Measurements from ENCODE around the gene PPT1.

DNA sequence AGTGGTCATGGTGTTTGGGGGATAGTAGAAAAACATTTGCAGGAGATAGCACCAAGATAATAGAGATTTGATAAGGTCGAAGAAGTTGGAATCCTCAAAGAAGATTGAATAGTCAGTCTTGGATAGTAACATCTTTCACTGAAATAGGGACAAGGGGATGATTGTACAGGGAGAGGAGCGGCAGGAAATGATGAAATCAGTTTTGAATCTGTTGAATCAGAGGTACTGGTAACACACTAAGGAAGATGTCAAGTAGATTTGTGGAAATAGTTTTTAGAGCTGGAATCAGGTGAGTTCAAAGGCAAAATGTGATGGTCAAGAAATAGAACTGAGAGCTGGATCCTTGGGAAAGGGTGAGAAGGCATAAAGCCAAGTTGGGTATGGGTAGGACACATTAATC, 30.0 kb downstream of the PPT1 start:
- TF ChIP-seq, protein P1, sequence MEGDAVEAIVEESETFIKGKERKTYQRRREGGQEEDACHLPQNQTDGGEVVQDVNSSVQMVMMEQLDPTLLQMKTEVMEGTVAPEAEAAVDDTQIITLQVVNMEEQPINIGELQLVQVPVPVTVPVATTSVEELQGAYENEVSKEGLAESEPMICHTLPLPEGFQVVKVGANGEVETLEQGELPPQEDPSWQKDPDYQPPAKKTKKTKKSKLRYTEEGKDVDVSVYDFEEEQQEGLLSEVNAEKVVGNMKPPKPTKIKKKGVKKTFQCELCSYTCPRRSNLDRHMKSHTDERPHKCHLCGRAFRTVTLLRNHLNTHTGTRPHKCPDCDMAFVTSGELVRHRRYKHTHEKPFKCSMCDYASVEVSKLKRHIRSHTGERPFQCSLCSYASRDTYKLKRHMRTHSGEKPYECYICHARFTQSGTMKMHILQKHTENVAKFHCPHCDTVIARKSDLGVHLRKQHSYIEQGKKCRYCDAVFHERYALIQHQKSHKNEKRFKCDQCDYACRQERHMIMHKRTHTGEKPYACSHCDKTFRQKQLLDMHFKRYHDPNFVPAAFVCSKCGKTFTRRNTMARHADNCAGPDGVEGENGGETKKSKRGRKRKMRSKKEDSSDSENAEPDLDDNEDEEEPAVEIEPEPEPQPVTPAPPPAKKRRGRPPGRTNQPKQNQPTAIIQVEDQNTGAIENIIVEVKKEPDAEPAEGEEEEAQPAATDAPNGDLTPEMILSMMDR (IDR thresholded peaks at IDR 0.05; ENCODE audit: low read length) = no peak
- TF ChIP-seq EZH2 (IDR thresholded peaks at IDR 0.05; ENCODE audit: borderline replicate concordance, low read length) = no peak
